H1 (cell line): ENCODE results near the gene HYAL1. TPM values are rescaled to one million over a fixed set of nuclear protein-coding genes. Genes with fewer than 3 reads are reported as not detected.
A peak's percentile ranks its signal among the peaks of the same experiment; 100 is the strongest.

Source experiments
- CTCF ChIA-PET: fragments of 300-600 bp; sonication (Branson Sonifier 250); formaldehyde crosslinking; loops from one replicate; lab custom pipeline; 2021; ENCODE audit not compliant: partially characterized antibody; lab: Charles Lee
- POLR2A ChIA-PET: fragments of 300-600 bp; sonication (Branson Sonifier 250); formaldehyde crosslinking; loops from one replicate; lab custom pipeline; 2021; ENCODE audit warnings: inconsistent platforms; ENCODE audit not compliant: partially characterized antibody; lab: Charles Lee
- DNase-seq, 2 experiments: peaks; one replicate each; pipeline versions ENCODE4 v3.0.0 to v3.0.0-alpha.2; 2010 to 2022; ENCODE audit warnings: low spot score in 2 of 2, low read depth in 1 of 2, mixed read lengths in 1 of 2
- FAIRE-seq: peaks from 2 replicates; lab custom pipeline; 2011; peaks lifted over from hg19 to GRCh38; lab: Jason Lieb, UNC
- H2AFZ ChIP-seq: 2 replicates; pipeline ENCODE4 v1.8.1; 2012; ENCODE audit warnings: low read length, inconsistent platforms
- H2AK5ac ChIP-seq: 2 replicates; pipeline ENCODE4 v1.6.1; 2013; ENCODE audit warnings: low read depth, low read length
- H2BK120ac ChIP-seq: replicated peaks from 2 replicates; pipeline ENCODE3; 2013; ENCODE audit warnings: low read depth, low read length, inconsistent platforms
- H2BK12ac ChIP-seq: 2 replicates; pipeline ENCODE4 v1.6.1; 2013; ENCODE audit warnings: low read depth, low read length
- H2BK15ac ChIP-seq: 2 replicates; pipeline ENCODE4 v1.6.1; 2013; ENCODE audit warnings: low read length
- H2BK20ac ChIP-seq: 2 replicates; pipeline ENCODE4 v1.6.1; 2013; ENCODE audit warnings: low read length
- H2BK5ac ChIP-seq: 2 replicates; pipeline ENCODE4 v1.6.1; 2013; ENCODE audit warnings: low read depth, low read length
- H3K14ac ChIP-seq: 2 replicates; pipeline ENCODE4 v1.6.1; 2013; ENCODE audit warnings: inconsistent platforms; ENCODE audit not compliant: insufficient read length
- H3K18ac ChIP-seq: 2 replicates; pipeline ENCODE4 v1.6.1; 2013; ENCODE audit warnings: low read length; ENCODE audit errors: extremely low read depth
- H3K23ac ChIP-seq: 2 replicates; pipeline ENCODE4 v1.6.1; 2013; ENCODE audit warnings: inconsistent platforms; ENCODE audit not compliant: insufficient read length
- H3K23me2 ChIP-seq: 2 replicates; pipeline ENCODE4 v1.6.1; 2013; ENCODE audit warnings: low read depth, low read length
- H3K27ac ChIP-seq: 2 replicates; pipeline ENCODE4 v1.6.1; 2011; ENCODE audit warnings: low read depth, low read length, inconsistent platforms
- H3K27me3 ChIP-seq, 4 experiments: replicated peaks in 1 of 4; 1 replicate in 1 of 4; 2 replicates in 3 of 4; pipeline versions ENCODE4 v1.6.1 to v1.8.1; 2011 to 2013; ENCODE audit warnings: low read length in 3 of 4, mild to moderate bottlenecking in 3 of 4, inconsistent platforms in 2 of 4, mixed read lengths in 2 of 4, moderate library complexity in 1 of 4; ENCODE audit not compliant: control insufficient read depth in 3 of 4, insufficient read depth in 3 of 4; ENCODE audit errors: extremely low read depth in 1 of 4
- H3K36me3 ChIP-seq, 4 experiments: 2 replicates each; pipeline versions ENCODE4 v1.6.1 to v1.8.1; 2011 to 2013; ENCODE audit warnings: mild to moderate bottlenecking in 4 of 4, low read length in 3 of 4, moderate library complexity in 2 of 4, control low read depth in 1 of 4, inconsistent platforms in 1 of 4; ENCODE audit not compliant: insufficient read depth in 4 of 4, control insufficient read depth in 2 of 4
- H3K4ac ChIP-seq: replicated peaks from 2 replicates; pipeline ENCODE3; 2013; ENCODE audit warnings: low read length, low read depth, mixed read lengths, inconsistent platforms; ENCODE audit not compliant: insufficient read length
- H3K4me1 ChIP-seq, 4 experiments: replicated peaks in 1 of 4; 1 replicate in 1 of 4; 2 replicates in 3 of 4; pipeline versions ENCODE4 v1.6.1 to v1.8.1; 2011 to 2013; ENCODE audit warnings: low read length in 3 of 4, inconsistent platforms in 2 of 4, mixed read lengths in 1 of 4; ENCODE audit not compliant: insufficient read depth in 4 of 4, control insufficient read depth in 3 of 4
- H3K4me2 ChIP-seq, 2 experiments: 2 replicates each; pipeline versions ENCODE4 v1.6.1 to v1.8.1; 2011 to 2013; ENCODE audit warnings: low read depth in 2 of 2, low read length in 2 of 2, control low read depth in 1 of 2, inconsistent platforms in 1 of 2, mild to moderate bottlenecking in 1 of 2; ENCODE audit not compliant: insufficient read depth in 1 of 2
- H3K4me3 ChIP-seq, 4 experiments: fragments of 200-600, 300-600 bp in 1 of 4; sonication (generic), shearing (Covaris generic), sonication (Bioruptor Twin) in 1 of 4; 2 replicates each; pipeline versions ENCODE4 v1.5.1 to v1.8.1; 2011 to 2016; ENCODE audit warnings: low read length in 4 of 4, low read depth in 3 of 4, control low read depth in 2 of 4, inconsistent platforms in 2 of 4, mild to moderate bottlenecking in 2 of 4, mixed read lengths in 1 of 4, moderate library complexity in 1 of 4; ENCODE audit not compliant: insufficient read depth in 2 of 4; ENCODE audit errors: extremely low read depth in 1 of 4
- H3K56ac ChIP-seq: replicated peaks from 2 replicates; pipeline ENCODE3; 2013; ENCODE audit warnings: low read depth, mild to moderate bottlenecking, mixed read lengths, low read length, inconsistent platforms; ENCODE audit not compliant: insufficient read length
- H3K79me1 ChIP-seq: 2 replicates; pipeline ENCODE4 v1.6.1; 2013; ENCODE audit warnings: low read depth, low read length, control low read depth
- H3K79me2 ChIP-seq, 2 experiments: 2 replicates each; pipeline versions ENCODE4 v1.6.1 to v1.8.1; 2012 to 2013; ENCODE audit warnings: low read length in 2 of 2, mild to moderate bottlenecking in 2 of 2, inconsistent platforms in 1 of 2; ENCODE audit not compliant: insufficient read depth in 2 of 2, control insufficient read depth in 1 of 2
- H3K9ac ChIP-seq, 4 experiments: replicated peaks in 1 of 4; 1 replicate in 1 of 4; 2 replicates in 3 of 4; pipeline versions ENCODE4 v1.6.1 to v1.8.1; 2011 to 2013; ENCODE audit warnings: low read depth in 3 of 4, low read length in 3 of 4, control low read depth in 2 of 4, mild to moderate bottlenecking in 2 of 4, moderate library complexity in 2 of 4, inconsistent platforms in 1 of 4; ENCODE audit errors: extremely low read depth in 1 of 4
- H3K9me3 ChIP-seq, 2 experiments: 2 replicates each; pipeline versions ENCODE4 v1.6.1 to v1.8.1; 2012 to 2013; ENCODE audit warnings: mild to moderate bottlenecking in 2 of 2, moderate library complexity in 2 of 2, control low read depth in 1 of 2, inconsistent platforms in 1 of 2, low read depth in 1 of 2, low read length in 1 of 2, mixed read lengths in 1 of 2; ENCODE audit not compliant: insufficient read depth in 2 of 2
- H4K20me1 ChIP-seq, 2 experiments: replicated peaks in 1 of 2; 2 replicates each; pipeline versions ENCODE3 to v1.8.1; 2011 to 2013; ENCODE audit warnings: inconsistent platforms in 2 of 2, low read length in 2 of 2, mild to moderate bottlenecking in 1 of 2; ENCODE audit not compliant: insufficient read depth in 2 of 2, control insufficient read depth in 1 of 2
- H4K5ac ChIP-seq: 2 replicates; pipeline ENCODE4 v1.6.1; 2013; ENCODE audit warnings: low read length, low read depth, mixed read lengths, inconsistent platforms; ENCODE audit not compliant: insufficient read length
- H4K8ac ChIP-seq: 2 replicates; pipeline ENCODE4 v1.8.0; 2013; ENCODE audit warnings: mild to moderate bottlenecking, moderate library complexity, low read length, inconsistent platforms; ENCODE audit not compliant: insufficient read depth; ENCODE audit errors: extremely low read depth
- H4K91ac ChIP-seq: replicated peaks from 2 replicates; pipeline ENCODE3; 2013; ENCODE audit warnings: low read length, mixed read lengths, inconsistent platforms; ENCODE audit not compliant: insufficient read length
- CREB1 ChIP-seq: IDR thresholded peaks from 2 replicates; pipeline ENCODE4 v1.6.1; 2012; ENCODE audit warnings: inconsistent platforms
- HDAC6 ChIP-seq: IDR thresholded peaks from one replicate; pipeline ENCODE4 v1.7.1; 2012; ENCODE audit warnings: low read depth, mild to moderate bottlenecking, inconsistent platforms, low read length, moderate library complexity
- NRF1 ChIP-seq: IDR thresholded peaks from 2 replicates; pipeline ENCODE4 v1.6.1; 2011; ENCODE audit warnings: mild to moderate bottlenecking, low read depth, low read length, improper control_type of control experiment
- TCF12 ChIP-seq: IDR thresholded peaks from 2 replicates; pipeline ENCODE4 v1.6.1; 2011; ENCODE audit warnings: low read depth, mild to moderate bottlenecking, low read length
- TEAD4 ChIP-seq: IDR thresholded peaks from 2 replicates; pipeline ENCODE4 v1.6.1; 2012; ENCODE audit warnings: low read depth, low read length, inconsistent platforms, mixed read lengths
- YY1 ChIP-seq: IDR thresholded peaks from 2 replicates; pipeline ENCODE4 v1.6.1; 2011; ENCODE audit warnings: low read depth, mild to moderate bottlenecking, low read length
- WGBS, 2 experiments: shearing (Covaris generic) in 1 of 2; methylation state at CpG; one replicate each; pipeline versions ENCODE4 v1.1.6 to v1.1.7; 2013 to 2015; ENCODE audit warnings: low lambda C conversion rate in 2 of 2, mixed read lengths in 2 of 2, inconsistent platforms in 1 of 2, low coverage in 1 of 2, missing lambda C conversion rate in 1 of 2; ENCODE audit not compliant: insufficient replicate concordance in 2 of 2, insufficient coverage in 1 of 2, insufficient read length in 1 of 2; ENCODE audit errors: extremely low coverage in 1 of 2, missing lambda C conversion rate in 1 of 2; 5-methylcytosine and 5-hydroxymethylcytosine counted together
- polyA plus RNA-seq, 7 experiments: library from polyadenylated mRNA; depleted of rRNA in 3 of 7; stranded (reverse) in 5 of 7; unstranded in 2 of 7; fragments of >200 nt in 5 of 7; fragments of 200-250 nt in 2 of 7; gene quantifications; 1 replicate in 5 of 7; 2 replicates in 1 of 7; 4 replicates in 1 of 7; pipeline versions ENCODE4 v1.2.1 to v1.2.3, GENCODE V29; 2011 to 2013; ENCODE audit warnings: missing spikeins in 2 of 7, mixed read lengths in 2 of 7
- total RNA-seq: library from RNA; stranded (reverse); fragmentation: NEBNext Ultra II Directional; extraction: Animal tissue kit (Norgen Biotek cat#: 25700); gene quantifications from 2 replicates; pipeline ENCODE4 v1.2.1, GENCODE V29; 2021
- TF ChIP-seq, protein P1 (sequence below): IDR thresholded peaks from 2 replicates; pipeline ENCODE4 v1.6.1; 2011; ENCODE audit warnings: low read depth, mild to moderate bottlenecking, low read length; ENCODE audit not compliant: insufficient read depth

Gene HYAL1
- total and polyA plus RNA-seq, 2 of the 8 experiments (the other 6 are each of a cell fraction or from before 2014, with no cell fraction given): 2.0 to 5.4 TPM

DNA sequence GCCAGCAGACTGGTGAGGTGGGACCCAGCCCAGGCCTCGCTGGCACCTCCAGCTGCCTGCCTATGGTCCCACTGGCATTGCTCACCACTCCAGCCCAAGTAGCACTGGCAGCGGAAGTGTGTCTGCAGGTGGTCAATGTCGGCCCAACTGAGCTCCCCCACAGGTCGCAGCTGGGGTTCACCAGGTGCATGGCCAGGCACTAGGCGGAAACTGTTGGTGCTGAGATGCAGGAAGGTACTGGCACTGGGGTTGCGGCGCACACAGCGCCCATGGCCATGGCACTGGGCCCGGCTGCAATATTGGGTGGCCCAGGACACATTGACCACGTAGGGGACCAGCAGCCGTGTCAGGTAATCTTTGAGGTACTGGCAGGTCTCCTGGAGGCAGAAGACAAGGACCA lies 14.8 kb upstream of the HYAL1 start:
- H2AK5ac ChIP-seq: no peak overlapping the region
- ChIA-PET POLR2A (interaction anchor here (0.7 to 12.6 kb wide), 6 partner anchors 12 to 34 kb away, joined by 3 to 149 read pairs (median 6); partner anchors contain the start of genes HYAL1, HYAL3, IFRD2 and NAA80), CTCF (interaction anchor here (0.6 to 3.9 kb wide), 8 partner anchors 10 to 139 kb away, joined by 3 to 17 read pairs (median 4); partner anchors contain the start of genes HYAL1 and TUSC2)
- no peak overlapping the region for H2BK5ac ChIP-seq
- WGBS, 2 experiments: 95% methylated on average over 11 of the region's 11 CpGs; no CpG with 5 or more reads in 1 of the 2 experiments
- H3K18ac ChIP-seq: no peak overlapping the region
- H3K4me2 ChIP-seq: no peak overlapping the region
- H3K4me3 ChIP-seq: no peak overlapping the region
- no peak for FAIRE-seq
- no peak for TF ChIP-seq YY1
- no peak for TF ChIP-seq NRF1
- TF ChIP-seq CREB1: no peak
- TF ChIP-seq, protein P1, sequence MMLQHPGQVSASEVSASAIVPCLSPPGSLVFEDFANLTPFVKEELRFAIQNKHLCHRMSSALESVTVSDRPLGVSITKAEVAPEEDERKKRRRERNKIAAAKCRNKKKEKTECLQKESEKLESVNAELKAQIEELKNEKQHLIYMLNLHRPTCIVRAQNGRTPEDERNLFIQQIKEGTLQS: no peak
- TF ChIP-seq TEAD4: no peak
- TF ChIP-seq HDAC6: no peak
- no peak for TF ChIP-seq TCF12
- H2BK12ac ChIP-seq: no peak overlapping the region
- H4K20me1 ChIP-seq: peaks cover 19 to 35% of the 10 kb centered on the region in 2 experiments
- no peak overlapping the region for H3K9ac ChIP-seq
- peaks cover 0 to 25% of the 10 kb centered on the region in 2 experiments; a peak in 3 of 4 replicates for H3K79me2 ChIP-seq
- 0 out of 2 replicates have a peak overlapping the region, but pooled peaks have one; percentile 7 for H4K8ac ChIP-seq
- H3K23me2 ChIP-seq: peaks cover 17% of the 10 kb centered on the region
- H3K27me3 ChIP-seq: no peaks in the 10 kb centered on the region
- peaks cover 0 to 22% (median 16%) of the 10 kb centered on the region in 4 experiments; a peak in 6 of 7 replicates for H3K4me1 ChIP-seq
- no peak overlapping the region for H2BK20ac ChIP-seq
- no peak overlapping the region for H3K23ac ChIP-seq
- no peak overlapping the region for H3K27ac ChIP-seq
- no peak overlapping the region for H4K91ac ChIP-seq
- no peaks in the 10 kb centered on the region; a peak in 1 of 4 replicates for H3K9me3 ChIP-seq
- no peak for DNase-seq
- no peak overlapping the region for H4K5ac ChIP-seq
- no peak overlapping the region for H3K4ac ChIP-seq
- no peak overlapping the region for H2AFZ ChIP-seq
- H3K56ac ChIP-seq: no peak overlapping the region
- no peak overlapping the region for H2BK120ac ChIP-seq
- peaks cover 20% of the 10 kb centered on the region for H3K79me1 ChIP-seq
- peaks cover 16 to 34% (median 28%) of the 10 kb centered on the region in 4 experiments for H3K36me3 ChIP-seq
- H2BK15ac ChIP-seq: 0 out of 2 replicates have a peak overlapping the region, but pooled peaks have one; percentile 10
- no peak overlapping the region for H3K14ac ChIP-seq
